ENCODE data around the gene ADARB1.

DNA sequence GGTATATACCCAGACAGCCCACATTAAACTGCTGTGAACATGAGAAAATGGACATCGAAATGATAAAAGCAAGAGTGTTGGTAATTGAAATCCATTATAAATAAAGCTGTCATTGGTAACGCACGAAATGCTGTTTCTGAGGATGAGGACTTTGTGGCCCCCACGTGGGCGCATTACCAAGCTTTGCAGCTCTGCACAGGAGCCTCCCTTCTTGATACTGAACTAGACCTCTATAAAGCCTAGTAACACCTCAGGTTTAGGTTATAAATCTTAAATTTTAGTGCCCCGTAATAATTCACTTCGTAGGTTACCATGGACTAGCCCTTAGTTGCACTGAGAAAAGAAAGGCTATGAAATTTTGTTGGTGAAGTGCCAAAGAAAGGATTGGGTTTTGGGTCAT lies 45.4 kb downstream of the ADARB1 start:
- TF ChIP-seq, protein P1, sequence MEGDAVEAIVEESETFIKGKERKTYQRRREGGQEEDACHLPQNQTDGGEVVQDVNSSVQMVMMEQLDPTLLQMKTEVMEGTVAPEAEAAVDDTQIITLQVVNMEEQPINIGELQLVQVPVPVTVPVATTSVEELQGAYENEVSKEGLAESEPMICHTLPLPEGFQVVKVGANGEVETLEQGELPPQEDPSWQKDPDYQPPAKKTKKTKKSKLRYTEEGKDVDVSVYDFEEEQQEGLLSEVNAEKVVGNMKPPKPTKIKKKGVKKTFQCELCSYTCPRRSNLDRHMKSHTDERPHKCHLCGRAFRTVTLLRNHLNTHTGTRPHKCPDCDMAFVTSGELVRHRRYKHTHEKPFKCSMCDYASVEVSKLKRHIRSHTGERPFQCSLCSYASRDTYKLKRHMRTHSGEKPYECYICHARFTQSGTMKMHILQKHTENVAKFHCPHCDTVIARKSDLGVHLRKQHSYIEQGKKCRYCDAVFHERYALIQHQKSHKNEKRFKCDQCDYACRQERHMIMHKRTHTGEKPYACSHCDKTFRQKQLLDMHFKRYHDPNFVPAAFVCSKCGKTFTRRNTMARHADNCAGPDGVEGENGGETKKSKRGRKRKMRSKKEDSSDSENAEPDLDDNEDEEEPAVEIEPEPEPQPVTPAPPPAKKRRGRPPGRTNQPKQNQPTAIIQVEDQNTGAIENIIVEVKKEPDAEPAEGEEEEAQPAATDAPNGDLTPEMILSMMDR (IDR thresholded peaks at IDR 0.05): no peak
- TF ChIP-seq POLR2A (IDR thresholded peaks at IDR 0.05): no peak
- no peak for TF ChIP-seq POLR2AphosphoS5 (IDR thresholded peaks at IDR 0.05)
- TF ChIP-seq EP300 (IDR thresholded peaks at IDR 0.05): no peak

Measured in stomach (tissue), 4 donors.